Muscle layer of colon (tissue), 2 donors: ENCODE data around the gene SLC17A2.

Experiments
- H3K27ac ChIP-seq: one replicate; pipeline ENCODE4 v1.7.0; 2013; ENCODE audit warnings: low read depth, mild to moderate bottlenecking, low read length, moderate library complexity
- H3K27me3 ChIP-seq, 2 donors: one replicate each; pipeline ENCODE4 v1.7.0; 2013; ENCODE audit warnings: low read length in 2 of 2, mild to moderate bottlenecking in 2 of 2; ENCODE audit not compliant: insufficient read depth in 2 of 2, control insufficient read depth in 1 of 2
- H3K36me3 ChIP-seq: one replicate; pipeline ENCODE4 v1.7.0; 2013; ENCODE audit warnings: mild to moderate bottlenecking, low read length; ENCODE audit not compliant: insufficient read depth
- H3K4me1 ChIP-seq: one replicate; pipeline ENCODE4 v1.7.0; 2013; ENCODE audit warnings: mild to moderate bottlenecking, low read length; ENCODE audit not compliant: insufficient read depth
- H3K4me3 ChIP-seq, 2 donors: one replicate each; pipeline ENCODE4 v1.7.0; 2013; ENCODE audit warnings: low read length in 2 of 2, low read depth in 1 of 2, mild to moderate bottlenecking in 1 of 2, moderate library complexity in 1 of 2
- H3K9ac ChIP-seq: one replicate; pipeline ENCODE4 v1.7.0; 2013; ENCODE audit warnings: low read length
- H3K9me3 ChIP-seq: one replicate; pipeline ENCODE4 v1.7.0; 2013; ENCODE audit warnings: mild to moderate bottlenecking, low read length
- donor health status: abdominal sarcoma.
- donor health status: Adenocarcinoma of cecum.

Gene SLC17A2

GRCh38 chr6:25930532-25931410 lies at the start of gene SLC17A2:
TSS of gene SLC17A2 (minus strand) at chr6:25930691. CDS start at chr6:25925796, 4,895 bp downstream.
- H3K27me3 ChIP-seq, result no peaks in the 10 kb centered on the region
- H3K27ac ChIP-seq, result no peak within 1 kb of the TSS
- H3K9ac ChIP-seq, result no peak within 1 kb of the TSS
- no peak within 1 kb of the TSS for H3K4me3 ChIP-seq
- H3K4me1 ChIP-seq, result no peaks in the 10 kb centered on the region
- H3K9me3 ChIP-seq, result no peaks in the 10 kb centered on the region
- H3K36me3 ChIP-seq, result no peaks in the 10 kb centered on the region

GRCh38 chr6:25975923-25976560 lies 45.6 kb upstream of the SLC17A2 start:
- Histone ChIP-seq H3K36me3 (peaks cover 60% of the 10 kb centered on the region), H3K4me1 (no peaks in the 10 kb centered on the region), H3K27ac (no peak overlapping the region)

GRCh38 chr6:25973923-25974555 lies 43.5 kb upstream of the SLC17A2 start:
- H3K36me3 ChIP-seq, result peaks cover 70% of the 10 kb centered on the region
- no peaks in the 10 kb centered on the region for H3K9me3 ChIP-seq
- H3K9ac ChIP-seq, result no peak overlapping the region
- H3K4me3 ChIP-seq, result no peak overlapping the region
- no peaks in the 10 kb centered on the region for H3K27me3 ChIP-seq
- H3K4me1 ChIP-seq, result no peaks in the 10 kb centered on the region
- no peak overlapping the region for H3K27ac ChIP-seq

More at GRCh38 chr6:25975923-25976560, 45.6 kb upstream of the SLC17A2 start:
- Histone ChIP-seq H3K4me3 (no peak overlapping the region), H3K9ac (no peak overlapping the region), H3K9me3 (no peaks in the 10 kb centered on the region), H3K27me3 (no peaks in the 10 kb centered on the region)

GRCh38 chr6:25972902-25973301 lies 42.4 kb upstream of the SLC17A2 start:
- H3K27ac ChIP-seq, result no peak overlapping the region
- H3K9ac ChIP-seq, result no peak overlapping the region
- peaks cover 81% of the 10 kb centered on the region for H3K36me3 ChIP-seq
- H3K4me1 ChIP-seq, result peaks cover 7% of the 10 kb centered on the region
- H3K4me3 ChIP-seq, result no peak overlapping the region
- no peaks in the 10 kb centered on the region for H3K9me3 ChIP-seq
- no peaks in the 10 kb centered on the region for H3K27me3 ChIP-seq

- Histone ChIP-seq H3K27ac (no peak overlapping the region), H3K9ac (no peak overlapping the region), H3K4me3 (no peak overlapping the region), H3K9me3 (no peaks in the 10 kb centered on the region), H3K36me3 (peaks cover 84% of the 10 kb centered on the region), H3K4me1 (peaks cover 13% of the 10 kb centered on the region), H3K27me3 (no peaks in the 10 kb centered on the region)
Observed at GRCh38 chr6:25972128-25972527, 41.6 kb upstream of the SLC17A2 start.

- H3K4me3 ChIP-seq, result no peak overlapping the region
- no peak overlapping the region for H3K27ac ChIP-seq
- H3K4me1 ChIP-seq, result peaks cover 21% of the 10 kb centered on the region
- no peak overlapping the region for H3K9ac ChIP-seq
- H3K9me3 ChIP-seq, result no peaks in the 10 kb centered on the region
- H3K36me3 ChIP-seq, result peaks cover 85% of the 10 kb centered on the region
- H3K27me3 ChIP-seq, result no peaks in the 10 kb centered on the region
Observed at GRCh38 chr6:25971187-25971821, 40.8 kb upstream of the SLC17A2 start.

- H3K27me3 ChIP-seq, result no peaks in the 10 kb centered on the region
- H3K27ac ChIP-seq, result no peak overlapping the region
- H3K9ac ChIP-seq, result no peak overlapping the region
- H3K36me3 ChIP-seq, result peaks cover 70% of the 10 kb centered on the region
- H3K9me3 ChIP-seq, result no peaks in the 10 kb centered on the region
- H3K4me3 ChIP-seq, result no peak overlapping the region
- peaks cover 36% of the 10 kb centered on the region for H3K4me1 ChIP-seq
Observed at GRCh38 chr6:25968769-25969168, 38.3 kb upstream of the SLC17A2 start.

GRCh38 chr6:25966711-25967110 lies 36.2 kb upstream of the SLC17A2 start:
- Histone ChIP-seq H3K4me3 (no peak overlapping the region), H3K4me1 (peaks cover 45% of the 10 kb centered on the region), H3K27ac (no peak overlapping the region), H3K9me3 (no peaks in the 10 kb centered on the region), H3K9ac (no peak overlapping the region), H3K36me3 (peaks cover 49% of the 10 kb centered on the region), H3K27me3 (no peaks in the 10 kb centered on the region)

GRCh38 chr6:25965058-25965457 lies 34.6 kb upstream of the SLC17A2 start:
- Histone ChIP-seq H3K9me3 (no peaks in the 10 kb centered on the region), H3K27me3 (no peaks in the 10 kb centered on the region), H3K4me1 (peaks cover 48% of the 10 kb centered on the region), H3K27ac (no peak overlapping the region), H3K4me3 (no peak overlapping the region), H3K9ac (no peak overlapping the region), H3K36me3 (peaks cover 34% of the 10 kb centered on the region)

GRCh38 chr6:25963426-25964123 lies 33.1 kb upstream of the SLC17A2 start:
- Histone ChIP-seq H3K4me1 (peaks cover 48% of the 10 kb centered on the region), H3K27me3 (no peaks in the 10 kb centered on the region), H3K9me3 (no peaks in the 10 kb centered on the region), H3K4me3 (peak overlapping the region; percentile 94 to 97), H3K27ac (peak overlapping the region; percentile 95), H3K9ac (no peak overlapping the region), H3K36me3 (peaks cover 23% of the 10 kb centered on the region)
